ENCODE measurements around the gene NR6A1. TPM values are rescaled to one million over a fixed set of nuclear protein-coding genes. Genes with fewer than 3 reads are reported as not detected.

Gene NR6A1
- total RNA-seq, 1 experiment from 2014 or later, result 0.77 TPM

GRCh38 chr9:124808246-124808956, 37.3 kb upstream of the NR6A1 start:
- ATAC-seq (no peak), DNase-seq (no peak)
- POLR2A ChIA-PET (ENCODE audit: unreplicated experiment), result interaction anchor here (0.6 kb wide), 1 partner anchor 236 kb away, joined by 7 read pairs; no protein-coding TSS in a partner anchor
- no peaks in the 10 kb centered on the region for H3K27me3 ChIP-seq (ENCODE audit: low read length)
- no peaks in the 10 kb centered on the region for H3K9me3 ChIP-seq (ENCODE audit: low read length)
- H3K4me3 ChIP-seq (ENCODE audit: low read length), result no peak overlapping the region
- CTCF ChIA-PET, result no interaction called here
- H3K9ac ChIP-seq (ENCODE audit: low read length), result no peak overlapping the region
- peaks cover 32% of the 10 kb centered on the region for H3K4me1 ChIP-seq (ENCODE audit: insufficient read depth, low read length)
- intact Hi-C loops (cut with micrococcal nuclease), result no loop called here
- H2AFZ ChIP-seq (ENCODE audit: low read length), result no peak overlapping the region
- no peaks in the 10 kb centered on the region for H3F3A ChIP-seq (ENCODE audit: low read length, unreplicated experiment)
- H3K36me3 ChIP-seq (ENCODE audit: low read depth, low read length), result no peaks in the 10 kb centered on the region
- BruUV-seq (replicated peaks), result no TSS peak
- no peaks in the 10 kb centered on the region for H4K20me1 ChIP-seq (ENCODE audit: low read length)
- no peak overlapping the region for H3K27ac ChIP-seq (ENCODE audit: low read length)
- TF ChIP-seq EZH2phosphoT487 (IDR thresholded peaks at IDR 0.05; ENCODE audit: borderline replicate concordance, low read length) (no peak), CTCF (conservative IDR thresholded peaks at IDR 0.05; ENCODE audit: low read depth, low read length) (no peak), EZH2 (IDR thresholded peaks at IDR 0.05; ENCODE audit: low read length, unreplicated experiment) (no peak)
- H3K9me2 ChIP-seq (replicated peaks; ENCODE audit: low read length), result no peaks in the 10 kb centered on the region
- no peaks in the 10 kb centered on the region for H3K79me2 ChIP-seq (ENCODE audit: low read length)
- H3K4me2 ChIP-seq (ENCODE audit: low read length), result no peak overlapping the region

GRCh38 chr9:124805186-124805585, 34.1 kb upstream of the NR6A1 start:
- BruUV-seq (replicated peaks), result no TSS peak
- ATAC-seq, result no peak
- CTCF ChIA-PET, result no interaction called here
- no peaks in the 10 kb centered on the region for H3K79me2 ChIP-seq (ENCODE audit: low read length)
- no peaks in the 10 kb centered on the region for H3K9me3 ChIP-seq (ENCODE audit: low read length)
- POLR2A ChIA-PET (ENCODE audit: unreplicated experiment), result no interaction called here
- H3K9me2 ChIP-seq (replicated peaks; ENCODE audit: low read length), result no peaks in the 10 kb centered on the region
- H2AFZ ChIP-seq (ENCODE audit: low read length), result no peak overlapping the region
- H3K36me3 ChIP-seq (ENCODE audit: low read depth, low read length), result no peaks in the 10 kb centered on the region
- H3K4me1 ChIP-seq (ENCODE audit: insufficient read depth, low read length), result peaks cover 2% of the 10 kb centered on the region
- TF ChIP-seq EZH2 (IDR thresholded peaks at IDR 0.05; ENCODE audit: low read length, unreplicated experiment), result no peak
- no peak for TF ChIP-seq CTCF (conservative IDR thresholded peaks at IDR 0.05; ENCODE audit: low read depth, low read length)
- no peak for TF ChIP-seq EZH2phosphoT487 (IDR thresholded peaks at IDR 0.05; ENCODE audit: borderline replicate concordance, low read length)
- DNase-seq, result no peak
- no peaks in the 10 kb centered on the region for H3F3A ChIP-seq (ENCODE audit: low read length, unreplicated experiment)
- no peak overlapping the region for H3K4me3 ChIP-seq (ENCODE audit: low read length)
- no peak overlapping the region for H3K4me2 ChIP-seq (ENCODE audit: low read length)
- intact Hi-C loops (cut with micrococcal nuclease), result no loop called here
- H3K9ac ChIP-seq (ENCODE audit: low read length), result no peak overlapping the region
- H3K27ac ChIP-seq (ENCODE audit: low read length), result no peak overlapping the region
- no peaks in the 10 kb centered on the region for H3K27me3 ChIP-seq (ENCODE audit: low read length)
- no peaks in the 10 kb centered on the region for H4K20me1 ChIP-seq (ENCODE audit: low read length)

- TF ChIP-seq EZH2 (IDR thresholded peaks at IDR 0.05; ENCODE audit: low read length, unreplicated experiment) (no peak), EZH2phosphoT487 (IDR thresholded peaks at IDR 0.05; ENCODE audit: borderline replicate concordance, low read length) (no peak), CTCF (conservative IDR thresholded peaks at IDR 0.05; ENCODE audit: low read depth, low read length) (no peak)
- no peak overlapping the region for H3K4me3 ChIP-seq (ENCODE audit: low read length)
- H3F3A ChIP-seq (ENCODE audit: low read length, unreplicated experiment), result no peaks in the 10 kb centered on the region
- DNase-seq (no peak), ATAC-seq (no peak)
- no peaks in the 10 kb centered on the region for H3K79me2 ChIP-seq (ENCODE audit: low read length)
- no peaks in the 10 kb centered on the region for H3K9me2 ChIP-seq (replicated peaks; ENCODE audit: low read length)
- H3K4me2 ChIP-seq (ENCODE audit: low read length), result no peak overlapping the region
- no peak overlapping the region for H3K27ac ChIP-seq (ENCODE audit: low read length)
- no TSS peak for BruUV-seq (replicated peaks)
- H3K27me3 ChIP-seq (ENCODE audit: low read length), result no peaks in the 10 kb centered on the region
- no peaks in the 10 kb centered on the region for H4K20me1 ChIP-seq (ENCODE audit: low read length)
- H3K9ac ChIP-seq (ENCODE audit: low read length), result no peak overlapping the region
- H3K9me3 ChIP-seq (ENCODE audit: low read length), result no peaks in the 10 kb centered on the region
- H3K4me1 ChIP-seq (ENCODE audit: insufficient read depth, low read length), result no peaks in the 10 kb centered on the region
- POLR2A ChIA-PET (ENCODE audit: unreplicated experiment), result no interaction called here
- intact Hi-C loops (cut with micrococcal nuclease), result no loop called here
- no peak overlapping the region for H2AFZ ChIP-seq (ENCODE audit: low read length)
- H3K36me3 ChIP-seq (ENCODE audit: low read depth, low read length), result no peaks in the 10 kb centered on the region
- CTCF ChIA-PET, result no interaction called here
These were observed 32.8 kb upstream of the NR6A1 start for GRCh38 chr9:124803911-124804310.
